Cerebellar cortex (tissue), 1 donor: Measurements from ENCODE around the gene EIPR1.
"Not testable (repeated sequence)": the region's sequence is repeated elsewhere in the genome, so short reads cannot be mapped to it uniquely, and the experiment has no call there.

Source experiments
- DNase-seq: peaks from one replicate; pipeline ENCODE4 v3.0.0-alpha.2; 2015; ENCODE audit warnings: low spot score

EIPR1 gene

DNA sequence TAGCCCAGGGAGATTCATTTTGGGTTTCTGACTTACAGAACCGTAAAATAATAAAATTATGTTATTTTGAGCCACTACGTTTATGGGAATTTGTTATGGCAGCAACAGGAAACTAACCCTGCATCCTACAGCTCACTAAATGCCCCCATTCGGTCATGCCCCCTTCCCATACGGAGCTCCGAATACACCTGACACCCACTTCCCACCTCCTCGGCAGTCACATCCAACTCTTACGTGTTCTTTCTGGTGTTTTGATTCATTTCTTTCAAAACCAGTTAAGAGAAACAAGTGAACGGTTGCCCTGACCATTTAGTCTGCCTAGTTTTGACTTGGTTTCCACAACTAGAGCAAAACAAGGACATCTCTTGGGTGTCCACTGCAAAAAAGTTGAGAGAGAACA, 19.7 kb downstream of the EIPR1 start:
- DNase-seq = no peak

DNA sequence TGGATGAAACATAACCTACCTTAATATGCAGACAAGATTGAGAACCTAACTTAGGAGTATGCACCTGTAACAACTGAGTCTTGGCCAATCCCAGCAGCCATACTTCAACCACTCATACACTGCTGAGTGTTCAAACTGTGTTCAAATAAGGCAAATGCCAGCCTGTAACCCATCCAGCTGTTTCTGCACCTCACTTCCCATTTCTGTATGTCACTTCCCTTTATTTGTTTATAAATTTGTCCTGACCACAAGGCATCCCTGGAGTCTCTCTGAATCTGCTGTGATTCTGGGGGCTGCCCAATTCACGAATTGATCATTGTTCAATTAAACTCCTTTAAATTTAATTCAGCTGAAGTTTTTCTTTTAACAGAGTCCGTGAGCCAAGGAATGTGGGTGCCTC, 20.2 kb downstream of the EIPR1 start:
- not testable (repeated sequence) for DNase-seq

DNA sequence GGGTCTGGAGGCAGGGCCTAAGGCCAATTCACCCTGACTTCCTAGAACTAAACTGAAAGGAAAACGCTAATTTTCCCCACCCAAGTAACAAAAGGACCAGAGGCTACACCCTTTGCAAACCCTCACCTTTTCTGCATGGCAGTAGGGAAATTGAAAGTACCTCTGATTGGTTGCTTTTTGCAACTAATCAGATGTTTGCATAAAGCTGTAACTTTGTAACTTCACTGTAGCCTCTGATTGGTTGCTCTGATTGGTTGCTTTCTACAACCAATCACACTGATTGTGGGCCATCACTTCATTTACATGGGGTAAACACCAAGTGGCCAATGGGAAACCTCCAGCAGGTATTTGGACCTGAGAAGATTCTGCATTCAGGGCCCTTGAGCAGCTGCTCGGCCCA, 20.8 kb downstream of the EIPR1 start:
- no peak for DNase-seq

DNA sequence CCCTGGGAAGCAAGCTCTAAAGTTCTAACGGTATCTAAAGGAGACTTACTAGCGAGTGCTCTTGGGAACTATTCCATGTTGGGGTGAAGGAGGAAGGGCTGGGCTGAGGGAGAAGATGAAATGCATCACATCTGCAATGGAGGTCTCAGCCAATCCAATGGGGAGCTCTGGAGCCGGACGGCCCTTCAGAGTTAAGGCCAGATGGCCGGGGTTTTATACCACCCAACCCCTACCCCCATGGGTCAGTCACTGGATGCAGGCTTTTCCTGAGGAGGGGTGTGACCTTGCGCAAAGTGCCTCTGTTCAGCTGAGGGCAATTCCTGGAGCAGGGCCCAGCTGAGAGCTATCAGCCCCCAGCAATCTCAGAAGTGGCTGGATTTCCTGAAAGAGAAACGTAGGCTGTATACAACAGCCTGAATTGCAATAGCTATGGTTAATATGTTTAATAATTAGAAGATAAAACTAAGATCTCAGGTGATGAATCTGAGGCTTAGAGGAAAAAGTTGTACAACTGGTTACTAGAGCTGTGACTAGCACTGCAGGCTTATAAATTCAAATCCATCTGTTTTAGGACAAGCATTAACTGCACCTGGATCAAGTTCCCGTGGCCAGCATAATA, 21.6 kb downstream of the EIPR1 start:
- no peak for DNase-seq

GRCh38 chr2:3354986-3355385, 22.6 kb downstream of the EIPR1 start:
- DNase-seq = no peak

DNA sequence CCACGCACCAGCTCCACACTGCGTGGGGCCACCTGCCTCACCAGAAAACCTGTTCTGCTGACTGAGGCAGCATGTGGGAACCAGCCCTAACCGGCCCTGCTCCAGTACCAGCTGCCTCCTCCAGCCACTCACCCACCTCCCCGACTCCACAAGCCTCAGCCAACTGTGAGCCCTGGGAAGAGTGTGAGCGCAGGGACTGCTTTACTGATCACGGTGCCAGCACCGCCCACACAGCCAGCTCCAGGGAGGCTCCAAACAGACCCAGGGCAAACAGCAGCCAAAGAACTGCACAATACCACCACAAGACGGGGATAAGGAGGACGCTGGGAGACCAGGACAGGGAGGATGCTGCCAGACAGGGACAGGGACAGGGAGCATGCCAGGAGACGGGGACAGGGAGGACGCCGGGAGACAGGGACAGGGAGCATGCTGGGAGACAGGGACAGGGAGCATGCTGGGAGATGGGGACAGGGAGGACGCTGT, 28.4 kb downstream of the EIPR1 start:
- DNase-seq = peak; percentile 80

DNA sequence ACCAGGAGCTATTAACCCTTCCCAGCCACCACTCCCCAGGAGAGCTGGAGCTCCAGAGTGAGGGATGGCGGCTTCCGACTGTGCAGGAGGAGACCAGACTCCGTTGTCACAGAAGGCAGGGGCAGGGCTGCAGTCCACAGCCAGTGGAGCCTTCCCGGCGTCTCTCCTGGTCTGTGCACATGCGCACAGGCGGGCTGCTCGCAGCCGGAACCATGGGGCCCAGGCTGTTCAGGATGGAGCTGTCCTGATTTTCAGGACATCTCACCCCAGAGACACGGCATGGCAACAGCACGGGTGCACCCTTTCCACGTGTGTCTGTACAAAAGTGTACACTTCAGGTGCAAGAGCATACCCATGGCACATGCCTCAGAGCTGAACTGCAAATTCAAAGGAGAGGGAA, 28.9 kb downstream of the EIPR1 start:
- DNase-seq = peak; percentile 81

- no peak for DNase-seq
Measured at GRCh38 chr2:3345621-3346020, 32.0 kb downstream of the EIPR1 start.

DNA sequence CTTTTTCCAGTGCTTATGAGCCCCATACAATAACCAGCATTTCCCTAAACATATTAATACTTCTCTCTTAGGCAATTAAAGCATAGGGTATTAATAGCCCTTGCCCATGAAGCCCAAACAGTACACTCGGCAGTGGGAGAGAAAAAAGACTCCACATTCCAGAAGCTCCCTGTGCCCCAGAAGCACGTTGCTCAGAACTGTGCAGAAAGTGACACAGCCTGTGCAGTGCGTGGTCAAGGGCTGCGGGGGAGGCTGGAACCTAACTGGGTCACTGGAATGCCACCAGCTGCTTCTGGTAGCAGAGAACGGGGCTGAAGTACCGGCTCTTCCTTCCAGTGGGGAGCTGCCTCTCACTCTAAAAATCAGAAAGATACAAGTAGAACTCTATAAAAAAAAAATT, 32.7 kb downstream of the EIPR1 start:
- DNase-seq = peak; percentile 53

GRCh38 chr2:3343012-3343411, 34.6 kb downstream of the EIPR1 start:
- no peak for DNase-seq

GRCh38 chr2:3342324-3342723, 35.3 kb downstream of the EIPR1 start:
- DNase-seq = no peak

DNA sequence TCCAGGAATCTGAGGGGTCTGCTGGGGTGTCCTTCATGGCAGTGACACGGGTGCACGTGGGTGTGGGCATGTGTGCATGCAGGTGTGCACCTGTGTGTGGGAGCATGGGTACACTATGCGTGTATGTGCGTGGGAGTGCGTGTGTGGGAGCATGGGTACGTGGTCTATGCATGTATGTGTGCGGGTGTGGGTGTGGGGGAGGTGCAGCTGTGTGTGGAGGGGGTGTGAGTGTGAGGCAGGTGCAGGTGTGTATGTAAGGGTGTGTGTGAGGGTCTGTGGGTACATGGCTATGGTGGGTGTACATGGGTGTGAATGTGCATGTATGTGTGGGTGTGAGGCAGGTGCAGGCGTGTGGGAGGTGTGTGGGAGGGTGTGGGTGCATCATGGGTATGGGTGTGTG, 36.3 kb downstream of the EIPR1 start:
- no peak for DNase-seq

- DNase-seq = no peak
Measured at GRCh38 chr2:3340144-3340543, 37.5 kb downstream of the EIPR1 start.

DNA sequence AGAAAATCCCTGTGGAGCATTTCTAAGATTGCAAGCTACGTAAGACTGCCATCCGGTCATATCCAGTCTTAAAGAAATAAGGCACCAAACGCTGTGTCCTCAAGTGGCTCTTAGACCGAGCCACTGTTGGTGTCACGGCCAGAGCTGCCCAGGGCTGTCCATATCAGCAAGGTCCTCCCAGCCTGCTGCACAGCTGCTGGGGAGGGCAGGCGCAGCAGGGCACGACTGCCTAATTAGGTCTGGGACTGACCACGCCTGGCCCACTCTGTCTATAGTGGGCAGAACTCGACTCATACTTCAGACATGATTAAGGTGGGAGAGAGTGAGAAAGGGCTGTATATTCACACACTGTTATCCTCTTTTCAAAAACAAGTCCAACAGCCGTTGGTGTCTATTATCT, 39.3 kb downstream of the EIPR1 start:
- DNase-seq = no peak

GRCh38 chr2:3336844-3337243, 40.8 kb downstream of the EIPR1 start:
- no peak for DNase-seq

DNA sequence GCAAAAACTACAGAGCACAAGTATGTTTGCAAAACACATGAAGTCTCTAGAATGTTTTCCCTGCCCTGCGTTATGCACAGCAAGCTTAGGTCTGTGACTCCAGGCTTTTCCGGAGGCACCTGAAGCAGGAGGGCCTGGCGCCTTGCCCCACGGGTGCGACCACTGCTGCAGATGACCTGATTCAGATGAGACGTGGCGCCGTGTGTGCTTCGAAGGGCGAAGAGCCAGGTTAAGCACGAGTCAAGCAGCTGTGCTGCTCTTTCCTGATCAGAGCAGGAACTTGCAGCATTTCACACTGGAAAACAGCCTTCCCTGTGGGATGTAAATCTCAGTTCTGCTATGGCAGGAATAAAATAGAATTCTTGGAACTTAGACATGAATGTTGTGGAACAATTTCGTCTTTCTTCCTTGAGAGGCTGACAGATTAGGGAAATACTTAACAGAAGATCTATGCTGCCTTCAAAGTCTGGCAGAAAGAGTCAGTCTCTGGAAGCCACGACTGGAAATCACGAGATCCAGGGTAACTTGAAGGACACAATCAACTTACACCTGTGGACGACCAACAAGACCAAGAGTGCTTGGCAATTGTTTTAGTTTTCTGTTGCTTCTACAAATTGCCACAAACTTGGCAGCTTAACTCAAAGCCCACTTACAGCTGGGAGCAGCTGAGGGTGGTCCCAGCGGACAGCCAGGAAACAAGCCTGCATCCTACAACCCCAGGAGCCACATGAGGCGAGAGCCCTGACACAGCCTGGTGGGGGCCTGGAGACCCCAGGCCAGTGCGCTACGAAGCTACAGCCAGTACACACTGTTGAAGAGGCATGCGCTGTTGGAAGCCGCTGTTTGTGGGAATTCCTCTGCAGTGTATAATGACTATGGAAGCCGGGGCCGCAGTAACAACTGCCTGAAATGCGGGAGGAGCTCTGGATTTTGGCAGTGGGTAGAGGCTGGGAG, 42.9 kb downstream of the EIPR1 start:
- no peak for DNase-seq

- no peak for DNase-seq
Measured at GRCh38 chr2:3332133-3332532, 45.5 kb downstream of the EIPR1 start.

- DNase-seq = no peak
Measured at GRCh38 chr2:3329491-3329890, 48.1 kb downstream of the EIPR1 start.

GRCh38 chr2:3326871-3327270, 50.7 kb downstream of the EIPR1 start:
- no peak for DNase-seq

DNA sequence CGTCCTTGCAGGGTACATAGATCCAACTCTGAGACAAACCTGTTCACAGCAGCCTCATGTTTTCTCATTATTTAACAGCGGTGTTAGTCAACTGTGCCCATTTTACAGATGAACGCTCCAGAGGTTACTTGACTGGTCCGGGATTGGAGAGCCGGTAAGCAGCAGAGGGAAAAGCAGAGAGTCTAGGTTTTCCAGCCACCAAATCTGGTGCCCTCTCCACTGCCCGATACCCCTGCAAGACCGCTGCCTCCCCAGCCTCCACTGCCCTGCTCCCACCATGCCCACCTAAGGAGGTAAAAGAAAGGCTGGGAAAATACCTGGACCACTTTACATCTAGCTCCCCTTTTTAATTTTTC, 51.5 kb downstream of the EIPR1 start:
- DNase-seq = no peak

DNA sequence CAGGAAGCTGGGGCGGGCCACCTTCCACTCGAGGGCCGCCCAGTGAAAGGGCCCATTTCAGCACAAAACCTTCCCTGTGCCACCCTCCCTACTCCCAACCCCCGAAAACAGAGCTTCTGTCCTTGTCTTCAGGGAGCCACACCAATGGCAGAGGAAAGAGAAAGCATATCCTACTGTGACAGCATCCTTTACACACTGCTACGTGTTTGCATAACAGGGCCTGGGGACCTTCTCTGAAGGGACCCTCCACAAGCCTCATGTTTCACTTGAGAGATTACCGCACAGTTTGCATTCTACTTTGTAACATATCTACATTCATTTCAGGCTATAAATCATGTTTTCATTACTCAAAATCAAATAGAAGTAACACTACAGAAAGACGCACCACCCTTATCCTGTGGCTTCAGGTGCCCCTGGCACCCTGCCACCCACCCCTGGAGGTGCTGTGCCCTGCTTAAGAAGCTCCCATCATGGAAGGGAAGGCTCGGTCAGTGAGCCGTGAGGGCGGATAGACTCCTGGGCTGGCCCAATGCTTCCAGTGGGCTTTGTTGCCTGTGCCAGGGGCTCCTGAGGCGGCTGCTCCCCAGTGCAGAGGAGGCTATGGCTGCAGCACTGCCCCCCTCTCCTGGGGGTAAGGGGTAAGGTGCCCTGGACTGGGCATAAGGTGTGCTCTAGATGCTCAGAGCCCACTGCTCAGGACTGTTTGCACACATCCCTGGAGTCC, 52.0 kb downstream of the EIPR1 start:
- DNase-seq = no peak

- no peak for DNase-seq
Measured at GRCh38 chr2:3324404-3325281, 53.0 kb downstream of the EIPR1 start.
